SK-N-SH (cell line): ENCODE data around the gene MTCL3.

Source experiments
- CTCF ChIA-PET: fragments of 300-600, 350-600 bp; formaldehyde crosslinking; extraction: SDS; loops from one replicate; lab custom pipeline; 2021; lab: Yijun Ruan, JAX
- POLR2A ChIA-PET: fragments of 350-600 bp; sonication (Branson Sonifier 250); formaldehyde crosslinking; extraction: SDS; loops from one replicate; lab custom pipeline; 2020; ENCODE audit warnings: antibody characterized with exemption, inconsistent platforms; lab: Yijun Ruan, JAX
- DNase-seq: peaks from one replicate; pipeline ENCODE4 v3.0.0; 2012
- H2AFZ ChIP-seq: fragments of 200-600 bp; sonication (generic); 2 replicates; pipeline ENCODE4 v1.8.1; 2016; ENCODE audit warnings: antibody characterized with exemption, mild to moderate bottlenecking, low read depth
- H3F3A ChIP-seq: fragments of 200-600 bp; sonication (generic); replicated peaks from 2 replicates; pipeline ENCODE3; 2016; ENCODE audit warnings: antibody characterized with exemption, mild to moderate bottlenecking; ENCODE audit not compliant: insufficient read depth
- H3K27ac ChIP-seq, 2 experiments: fragments of 200-500 bp in 1 of 2; fragments of 200-600 bp in 1 of 2; sonication (Bioruptor generic) in 1 of 2; sonication (generic), shearing (Covaris generic) in 1 of 2; 2 replicates each; pipeline versions ENCODE4 v1.5.1 to v1.6.1; 2014 to 2016; ENCODE audit warnings: low read depth in 2 of 2, inconsistent platforms in 1 of 2, low read length in 1 of 2, mild to moderate bottlenecking in 1 of 2, mixed read lengths in 1 of 2
- H3K27me3 ChIP-seq: fragments of 200-600 bp; sonication (generic), shearing (Covaris generic); 2 replicates; pipeline ENCODE4 v1.6.1; 2016; ENCODE audit warnings: mixed run types; ENCODE audit not compliant: insufficient read depth
- H3K36me3 ChIP-seq, 2 experiments: fragments of 200-500 bp in 1 of 2; fragments of 200-600 bp in 1 of 2; sonication (Bioruptor generic) in 1 of 2; sonication (generic) in 1 of 2; replicated peaks in 1 of 2; 2 replicates each; pipeline versions ENCODE3 to v1.5.1; 2014 to 2016; ENCODE audit warnings: low read length in 1 of 2, mild to moderate bottlenecking in 1 of 2; ENCODE audit not compliant: insufficient read depth in 2 of 2, control insufficient read depth in 1 of 2
- H3K4me1 ChIP-seq, 2 experiments: fragments of 200-500 bp in 1 of 2; fragments of 200-600 bp in 1 of 2; sonication (Bioruptor generic) in 1 of 2; sonication (generic), shearing (Covaris generic) in 1 of 2; 2 replicates each; pipeline versions ENCODE4 v1.5.1 to v1.6.1; 2014 to 2016; ENCODE audit warnings: low read depth in 1 of 2, low read length in 1 of 2, mixed run types in 1 of 2; ENCODE audit not compliant: insufficient read depth in 2 of 2, control insufficient read depth in 1 of 2
- H3K4me2 ChIP-seq: fragments of 200-600 bp; sonication (generic), shearing (Covaris generic); 2 replicates; pipeline ENCODE4 v1.6.1; 2017; ENCODE audit warnings: mixed run types
- H3K4me3 ChIP-seq, 2 experiments: fragments of 200-500 bp in 1 of 2; fragments of 200-600 bp in 1 of 2; sonication (Bioruptor generic) in 1 of 2; sonication (generic), shearing (Covaris generic) in 1 of 2; 2 replicates each; pipeline versions ENCODE4 v1.5.1 to v1.8.1; 2014 to 2016; ENCODE audit warnings: low read depth in 2 of 2, inconsistent platforms in 1 of 2, low read length in 1 of 2, mild to moderate bottlenecking in 1 of 2, mixed read lengths in 1 of 2, moderate library complexity in 1 of 2
- H3K79me2 ChIP-seq: fragments of 200-600 bp; sonication (generic); 2 replicates; pipeline ENCODE4 v1.8.1; 2017; ENCODE audit warnings: mild to moderate bottlenecking; ENCODE audit not compliant: insufficient read depth
- H3K9ac ChIP-seq: fragments of 200-600 bp; sonication (generic); 2 replicates; pipeline ENCODE4 v1.6.1; 2017; ENCODE audit warnings: mixed run types
- H3K9me2 ChIP-seq: fragments of 200-600 bp; sonication (generic); 2 replicates; pipeline ENCODE4 v1.6.1; 2017; ENCODE audit warnings: mixed run types
- H3K9me3 ChIP-seq: fragments of 200-600 bp; sonication (generic); 2 replicates; pipeline ENCODE4 v1.6.1; 2017; ENCODE audit warnings: mixed run types, mild to moderate bottlenecking, moderate library complexity
- H4K20me1 ChIP-seq: fragments of 200-600 bp; sonication (generic); 2 replicates; pipeline ENCODE4 v1.6.1; 2017; ENCODE audit warnings: mild to moderate bottlenecking, mixed run types; ENCODE audit not compliant: insufficient read depth
- EP300 ChIP-seq, 2 experiments: IDR thresholded peaks; 2 replicates each; pipeline versions ENCODE4 v1.4.0 to v1.6.1; 2012; ENCODE audit warnings: borderline replicate concordance in 1 of 2, low read depth in 1 of 2, low read length in 1 of 2
- FOXJ3 ChIP-seq: sonication (generic); formaldehyde crosslinking; IDR thresholded peaks from 2 replicates; pipeline ENCODE4 v1.5.1; 2020; ENCODE audit warnings: mild to moderate bottlenecking, missing genetic modification reagents
- FOXM1 ChIP-seq: IDR thresholded peaks from 2 replicates; pipeline ENCODE4 v1.4.0; 2012; ENCODE audit warnings: low read depth, mild to moderate bottlenecking
- GATA2 ChIP-seq: sonication (generic); formaldehyde crosslinking; IDR thresholded peaks from 2 replicates; pipeline ENCODE4 v1.5.0; 2020; ENCODE audit warnings: mild to moderate bottlenecking, missing genetic modification reagents
- JUND ChIP-seq: IDR thresholded peaks from 2 replicates; pipeline ENCODE4 v1.4.0; 2012
- MEF2A ChIP-seq: IDR thresholded peaks from 2 replicates; pipeline ENCODE4 v1.4.0; 2012; ENCODE audit warnings: low read depth, borderline replicate concordance
- MXI1 ChIP-seq: IDR thresholded peaks from 2 replicates; pipeline ENCODE4 v1.6.1; 2012; ENCODE audit warnings: mild to moderate bottlenecking, low read depth, low read length, improper control_type of control experiment
- POLR2AphosphoS5 ChIP-seq: IDR thresholded peaks from 2 replicates; pipeline ENCODE4 v1.6.1; 2012; ENCODE audit warnings: low read depth, low read length
- RAD21 ChIP-seq: IDR thresholded peaks from 2 replicates; pipeline ENCODE4 v1.6.1; 2012; ENCODE audit warnings: mild to moderate bottlenecking, low read length
- RCOR1 ChIP-seq: fragments of 150-350 bp; IDR thresholded peaks from 2 replicates; pipeline ENCODE4 v1.6.1; 2017; ENCODE audit warnings: antibody characterized with exemption, low read length
- RFX5 ChIP-seq: IDR thresholded peaks from 2 replicates; pipeline ENCODE4 v1.6.1; 2012; ENCODE audit warnings: mild to moderate bottlenecking, improper control_type of control experiment, low read length
- TAF1 ChIP-seq: IDR thresholded peaks from 2 replicates; pipeline ENCODE4 v1.6.1; 2012; ENCODE audit warnings: low read depth, mild to moderate bottlenecking, low read length, moderate library complexity, borderline replicate concordance
- TCF12 ChIP-seq: IDR thresholded peaks from 2 replicates; pipeline ENCODE4 v1.4.0; 2012
- TEAD4 ChIP-seq: IDR thresholded peaks from 2 replicates; pipeline ENCODE4 v1.4.0; 2012; ENCODE audit warnings: mild to moderate bottlenecking, borderline replicate concordance; ENCODE audit not compliant: insufficient read depth
- YY1 ChIP-seq: IDR thresholded peaks from 2 replicates; pipeline ENCODE4 v1.4.0; 2012; ENCODE audit warnings: low read depth, mild to moderate bottlenecking
- WGBS: methylation state at CpG from one replicate; pipeline ENCODE4 v1.1.6; 2017; ENCODE audit warnings: low lambda C conversion rate; 5-methylcytosine and 5-hydroxymethylcytosine counted together
- TF ChIP-seq, protein P1 (sequence below): fragments of 150-350 bp; IDR thresholded peaks from 2 replicates; pipeline ENCODE4 v1.6.1; 2016; ENCODE audit warnings: mild to moderate bottlenecking, low read depth, low read length
- TF ChIP-seq, protein P2 (sequence below): IDR thresholded peaks from 2 replicates; pipeline ENCODE4; 2012
- TF ChIP-seq, protein P3 (sequence below): IDR thresholded peaks from 2 replicates; pipeline ENCODE4 v1.4.0; 2012; ENCODE audit warnings: low read depth, borderline replicate concordance
- TF ChIP-seq, protein P4 (sequence below): fragments of 200-600 bp; sonication (generic); IDR thresholded peaks from 2 replicates; pipeline ENCODE4 v1.6.1; 2017; ENCODE audit warnings: antibody characterized with exemption, mild to moderate bottlenecking, moderate library complexity

Gene MTCL3

DNA sequence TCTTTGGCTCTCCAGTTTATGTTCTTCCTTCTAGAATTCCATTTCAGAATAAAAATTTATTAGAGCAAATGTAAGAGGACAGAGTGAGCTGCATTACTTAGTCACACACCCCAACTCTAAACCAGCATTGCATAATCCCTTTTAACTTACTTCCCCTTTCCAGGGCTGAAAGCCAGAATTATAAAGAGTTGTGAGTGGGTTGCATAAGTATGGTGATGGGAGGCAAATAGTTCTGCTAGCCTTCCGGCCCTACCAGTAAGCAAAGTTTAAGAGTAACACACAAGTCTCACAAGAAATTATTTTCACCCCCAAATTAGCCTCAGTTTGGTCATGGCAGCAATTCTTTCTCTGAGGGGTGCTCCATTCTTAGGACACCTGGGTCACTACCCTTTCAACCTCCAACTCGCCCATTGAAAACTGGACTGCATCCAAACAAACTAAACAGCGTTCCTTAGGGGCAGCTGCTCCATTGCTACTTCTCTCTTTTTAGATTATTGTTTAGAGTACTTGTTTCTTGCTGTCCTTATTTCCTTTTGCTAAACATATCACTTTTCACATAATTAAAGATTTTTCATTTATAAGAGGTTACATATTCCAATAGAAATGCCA, 61.6 kb downstream of the MTCL3 start:
- Histone ChIP-seq H3K4me3 (no peak overlapping the region), H3K4me1 (peaks cover 0 to 9% of the 10 kb centered on the region in 2 experiments; a peak in 2 of 4 replicates), H3K27ac (no peak overlapping the region), H3K9me3 (no peaks in the 10 kb centered on the region), H3K79me2 (no peaks in the 10 kb centered on the region), H3K4me2 (no peak overlapping the region), H3K9ac (no peak overlapping the region), H2AFZ (no peak overlapping the region), H3K36me3 (peaks cover 3 to 12% of the 10 kb centered on the region in 2 experiments), H3K27me3 (no peaks in the 10 kb centered on the region), H3F3A (no peaks in the 10 kb centered on the region), H3K9me2 (no peaks in the 10 kb centered on the region), H4K20me1 (no peaks in the 10 kb centered on the region)
- POLR2A ChIA-PET: no interaction called here
- CTCF ChIA-PET: no interaction called here
- TF ChIP-seq JUND (no peak), EP300 (IDR thresholded peaks at IDR 0.05; ENCODE audit: borderline replicate concordance in 1 of 2, low read depth in 1 of 2, low read length in 1 of 2) (no peak), YY1 (no peak), FOXM1 (no peak), TEAD4 (no peak), FOXJ3 (no peak), GATA2 (CRISPR knock-in tag) (no peak), MEF2A (no peak), RCOR1 (no peak), RAD21 (no peak), MXI1 (no peak), TAF1 (no peak), RFX5 (no peak), POLR2AphosphoS5 (no peak), TCF12 (no peak)
- TF ChIP-seq, protein P1, sequence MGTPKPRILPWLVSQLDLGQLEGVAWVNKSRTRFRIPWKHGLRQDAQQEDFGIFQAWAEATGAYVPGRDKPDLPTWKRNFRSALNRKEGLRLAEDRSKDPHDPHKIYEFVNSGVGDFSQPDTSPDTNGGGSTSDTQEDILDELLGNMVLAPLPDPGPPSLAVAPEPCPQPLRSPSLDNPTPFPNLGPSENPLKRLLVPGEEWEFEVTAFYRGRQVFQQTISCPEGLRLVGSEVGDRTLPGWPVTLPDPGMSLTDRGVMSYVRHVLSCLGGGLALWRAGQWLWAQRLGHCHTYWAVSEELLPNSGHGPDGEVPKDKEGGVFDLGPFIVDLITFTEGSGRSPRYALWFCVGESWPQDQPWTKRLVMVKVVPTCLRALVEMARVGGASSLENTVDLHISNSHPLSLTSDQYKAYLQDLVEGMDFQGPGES: no peak
- TF ChIP-seq, protein P2, sequence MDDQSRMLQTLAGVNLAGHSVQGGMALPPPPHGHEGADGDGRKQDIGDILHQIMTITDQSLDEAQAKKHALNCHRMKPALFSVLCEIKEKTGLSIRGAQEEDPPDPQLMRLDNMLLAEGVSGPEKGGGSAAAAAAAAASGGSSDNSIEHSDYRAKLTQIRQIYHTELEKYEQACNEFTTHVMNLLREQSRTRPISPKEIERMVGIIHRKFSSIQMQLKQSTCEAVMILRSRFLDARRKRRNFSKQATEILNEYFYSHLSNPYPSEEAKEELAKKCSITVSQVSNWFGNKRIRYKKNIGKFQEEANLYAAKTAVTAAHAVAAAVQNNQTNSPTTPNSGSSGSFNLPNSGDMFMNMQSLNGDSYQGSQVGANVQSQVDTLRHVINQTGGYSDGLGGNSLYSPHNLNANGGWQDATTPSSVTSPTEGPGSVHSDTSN: no peak
- TF ChIP-seq, protein P3, sequence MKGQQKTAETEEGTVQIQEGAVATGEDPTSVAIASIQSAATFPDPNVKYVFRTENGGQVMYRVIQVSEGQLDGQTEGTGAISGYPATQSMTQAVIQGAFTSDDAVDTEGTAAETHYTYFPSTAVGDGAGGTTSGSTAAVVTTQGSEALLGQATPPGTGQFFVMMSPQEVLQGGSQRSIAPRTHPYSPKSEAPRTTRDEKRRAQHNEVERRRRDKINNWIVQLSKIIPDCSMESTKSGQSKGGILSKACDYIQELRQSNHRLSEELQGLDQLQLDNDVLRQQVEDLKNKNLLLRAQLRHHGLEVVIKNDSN: no peak
- TF ChIP-seq, protein P4, sequence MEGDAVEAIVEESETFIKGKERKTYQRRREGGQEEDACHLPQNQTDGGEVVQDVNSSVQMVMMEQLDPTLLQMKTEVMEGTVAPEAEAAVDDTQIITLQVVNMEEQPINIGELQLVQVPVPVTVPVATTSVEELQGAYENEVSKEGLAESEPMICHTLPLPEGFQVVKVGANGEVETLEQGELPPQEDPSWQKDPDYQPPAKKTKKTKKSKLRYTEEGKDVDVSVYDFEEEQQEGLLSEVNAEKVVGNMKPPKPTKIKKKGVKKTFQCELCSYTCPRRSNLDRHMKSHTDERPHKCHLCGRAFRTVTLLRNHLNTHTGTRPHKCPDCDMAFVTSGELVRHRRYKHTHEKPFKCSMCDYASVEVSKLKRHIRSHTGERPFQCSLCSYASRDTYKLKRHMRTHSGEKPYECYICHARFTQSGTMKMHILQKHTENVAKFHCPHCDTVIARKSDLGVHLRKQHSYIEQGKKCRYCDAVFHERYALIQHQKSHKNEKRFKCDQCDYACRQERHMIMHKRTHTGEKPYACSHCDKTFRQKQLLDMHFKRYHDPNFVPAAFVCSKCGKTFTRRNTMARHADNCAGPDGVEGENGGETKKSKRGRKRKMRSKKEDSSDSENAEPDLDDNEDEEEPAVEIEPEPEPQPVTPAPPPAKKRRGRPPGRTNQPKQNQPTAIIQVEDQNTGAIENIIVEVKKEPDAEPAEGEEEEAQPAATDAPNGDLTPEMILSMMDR: no peak
- 98% methylated on average over 3 of the region's 3 CpGs for WGBS
- no peak for DNase-seq
